Loucy (cell line): ENCODE results near the gene UQCR11.

Source experiments
- CTCF ChIP-seq: fragments of 200-600 bp; sonication (generic); conservative IDR thresholded peaks from 2 replicates; pipeline ENCODE4 v1.5.1; 2014; ENCODE audit warnings: mild to moderate bottlenecking, antibody characterized with exemption, low read length
- EZH2phosphoT487 ChIP-seq: fragments of 200-600 bp; IDR thresholded peaks from 2 replicates; pipeline ENCODE4 v1.6.1; 2018; ENCODE audit warnings: antibody characterized with exemption, mild to moderate bottlenecking, moderate library complexity, borderline replicate concordance

GRCh38 chr19:1563251-1563650 lies 42.0 kb downstream of the UQCR11 start:
- TF ChIP-seq CTCF (no peak), EZH2phosphoT487 (no peak)
